Uterus (tissue), 4 donors: ENCODE measurements around the gene MYO15A. TPM values are rescaled to one million over a fixed set of nuclear protein-coding genes. Genes with fewer than 3 reads are reported as not detected.

ENCODE experiments used
- DNase-seq, 2 donors: peaks; one replicate each; pipeline ENCODE4 v3.0.0-alpha.2; 2019 to 2020
- H3K27ac ChIP-seq, 2 donors: fragments of 200-600 bp; sonication (generic); 1 replicate in 1 of 2; 2 replicates in 1 of 2; pipeline ENCODE4 v1.5.1; 2016 to 2018
- H3K27me3 ChIP-seq, 2 donors: fragments of 200-600 bp; sonication (generic); one replicate each; pipeline ENCODE4 v1.5.1; 2018 to 2019; ENCODE audit warnings: control low read depth in 1 of 2
- H3K36me3 ChIP-seq, 2 donors: fragments of 200-600 bp; sonication (generic); one replicate each; pipeline ENCODE4 v1.5.1; 2019; ENCODE audit warnings: control low read depth in 1 of 2
- H3K4me1 ChIP-seq, 2 donors: fragments of 200-600 bp; sonication (generic); one replicate each; pipeline ENCODE4 v1.5.1; 2018 to 2019; ENCODE audit warnings: control low read depth in 1 of 2
- H3K4me3 ChIP-seq, 2 donors: fragments of 200-600 bp; sonication (generic); 1 replicate in 1 of 2; 2 replicates in 1 of 2; pipeline ENCODE4 v1.5.1; 2018 to 2019; ENCODE audit warnings: mild to moderate bottlenecking in 1 of 2
- H3K9me3 ChIP-seq, 2 donors: fragments of 200-600 bp; sonication (generic); one replicate each; pipeline ENCODE4 v1.5.1; 2019; ENCODE audit warnings: control low read depth in 1 of 2
- CTCF ChIP-seq, 4 experiments: fragments of 200-600 bp in 2 of 4; fragments of 450-650 bp in 2 of 4; sonication (generic) in 2 of 4; IDR thresholded peaks; one replicate each; pipeline ENCODE4 v1.5.1; 2016 to 2019; ENCODE audit warnings: antibody characterized with exemption in 4 of 4, mild to moderate bottlenecking in 2 of 4, moderate library complexity in 1 of 4
- POLR2A ChIP-seq, 2 donors: fragments of 450-650 bp; IDR thresholded peaks; one replicate each; pipeline ENCODE4 v1.6.1; 2016; ENCODE audit warnings: antibody characterized with exemption in 2 of 2, mild to moderate bottlenecking in 1 of 2, moderate library complexity in 1 of 2
- intact Hi-C: fragments of 100-400 bp; cut with DNase I; formaldehyde crosslinking; loops from one replicate; pipeline ENCODE4 v1.15.1; 2023; ENCODE audit warnings: low total_unique reads
- total RNA-seq, 4 donors: library from RNA; depleted of rRNA in 3 of 4; stranded (reverse); fragments of >200 nt in 3 of 4; gene quantifications; one replicate each; pipeline versions ENCODE4 v1.1.0 to v1.2.4, GENCODE V29; 2014 to 2023
- donor health status: DM: yes; HTN: yes; CAD: no.

MYO15A gene
- total RNA-seq, 4 donors from 2014 or later, result 1.5 to 8.1 (median 2.9) TPM; not detected in 1

GRCh38 chr17:18186627-18186982 lies 78.0 kb downstream of the MYO15A start:
- intact Hi-C loops, result no loop called here
- peak overlapping the region; percentile 90 to 92 for H3K4me3 ChIP-seq
- no peaks in the 10 kb centered on the region for H3K9me3 ChIP-seq
- TF ChIP-seq POLR2A (IDR thresholded peaks at IDR 0.05) (no peak), CTCF (IDR thresholded peaks at IDR 0.05) (no peak)
- peak; percentile 29 to 60 for DNase-seq
- no peaks in the 10 kb centered on the region for H3K36me3 ChIP-seq
- H3K27ac ChIP-seq, result peak overlapping the region; percentile 93 to 96
- H3K4me1 ChIP-seq, result peaks cover 12 to 22% of the 10 kb centered on the region in 2 donors
- no peaks in the 10 kb centered on the region for H3K27me3 ChIP-seq

GRCh38 chr17:18187226-18187625 lies 78.7 kb downstream of the MYO15A start:
- Histone ChIP-seq H3K36me3 (no peaks in the 10 kb centered on the region), H3K27ac (peak overlapping the region; percentile 93 to 96), H3K27me3 (no peaks in the 10 kb centered on the region), H3K4me1 (peaks cover 12 to 22% of the 10 kb centered on the region in 2 donors), H3K4me3 (peak overlapping the region; percentile 90 to 92), H3K9me3 (no peaks in the 10 kb centered on the region)
- DNase-seq, result no peak
- no peak for TF ChIP-seq CTCF (IDR thresholded peaks at IDR 0.05)
- intact Hi-C loops, result no loop called here

- H3K27ac ChIP-seq, result peak overlapping the region in 1 of 2 donors; percentile 93
- H3K9me3 ChIP-seq, result no peaks in the 10 kb centered on the region
- DNase-seq, result no peak
- intact Hi-C loops, result no loop called here
- H3K4me3 ChIP-seq, result peak overlapping the region; percentile 90 to 92
- H3K36me3 ChIP-seq, result no peaks in the 10 kb centered on the region
- no peaks in the 10 kb centered on the region for H3K27me3 ChIP-seq
- H3K4me1 ChIP-seq, result peaks cover 12 to 22% of the 10 kb centered on the region in 2 donors
- TF ChIP-seq POLR2A (IDR thresholded peaks at IDR 0.05), result no peak
- TF ChIP-seq CTCF (IDR thresholded peaks at IDR 0.05), result no peak
Observed at GRCh38 chr17:18187821-18188761, 79.5 kb downstream of the MYO15A start.

- no peak for DNase-seq
- H3K4me3 ChIP-seq, result peak overlapping the region in 1 of 2 donors; percentile 8
- H3K27me3 ChIP-seq, result no peaks in the 10 kb centered on the region
- H3K4me1 ChIP-seq, result peaks cover 12 to 22% of the 10 kb centered on the region in 2 donors
- no peak for TF ChIP-seq POLR2A (IDR thresholded peaks at IDR 0.05)
- TF ChIP-seq CTCF (IDR thresholded peaks at IDR 0.05), result no peak
- intact Hi-C loops, result no loop called here
- no peaks in the 10 kb centered on the region for H3K9me3 ChIP-seq
- no peaks in the 10 kb centered on the region for H3K36me3 ChIP-seq
- H3K27ac ChIP-seq, result peak overlapping the region; percentile 6 to 29
Observed at GRCh38 chr17:18190628-18191235, 82.2 kb downstream of the MYO15A start.

- Histone ChIP-seq H3K4me1 (peaks cover 12 to 22% of the 10 kb centered on the region in 2 donors), H3K36me3 (peaks cover 0 to 2% of the 10 kb centered on the region in 2 donors), H3K4me3 (peak overlapping the region in 1 of 2 donors; percentile 8), H3K27me3 (no peaks in the 10 kb centered on the region), H3K27ac (peak overlapping the region in 1 of 2 donors; percentile 29), H3K9me3 (no peaks in the 10 kb centered on the region)
- DNase-seq, result peak in 1 of 2 donors; percentile 34
- TF ChIP-seq POLR2A (IDR thresholded peaks at IDR 0.05) (no peak), CTCF (IDR thresholded peaks at IDR 0.05) (no peak)
- intact Hi-C loops, result no loop called here
Observed at GRCh38 chr17:18191236-18191667, 82.7 kb downstream of the MYO15A start.
